Measurements from ENCODE around the gene PNMA8B. TPM values are rescaled to one million over a fixed set of nuclear protein-coding genes. Genes with fewer than 3 reads are reported as not detected.
"Not testable (repeated sequence)": the region's sequence is repeated elsewhere in the genome, so short reads cannot be mapped to it uniquely, and the experiment has no call there.

The PNMA8B gene
- total RNA-seq, 1 experiment from 2014 or later: 0.75 TPM

DNA sequence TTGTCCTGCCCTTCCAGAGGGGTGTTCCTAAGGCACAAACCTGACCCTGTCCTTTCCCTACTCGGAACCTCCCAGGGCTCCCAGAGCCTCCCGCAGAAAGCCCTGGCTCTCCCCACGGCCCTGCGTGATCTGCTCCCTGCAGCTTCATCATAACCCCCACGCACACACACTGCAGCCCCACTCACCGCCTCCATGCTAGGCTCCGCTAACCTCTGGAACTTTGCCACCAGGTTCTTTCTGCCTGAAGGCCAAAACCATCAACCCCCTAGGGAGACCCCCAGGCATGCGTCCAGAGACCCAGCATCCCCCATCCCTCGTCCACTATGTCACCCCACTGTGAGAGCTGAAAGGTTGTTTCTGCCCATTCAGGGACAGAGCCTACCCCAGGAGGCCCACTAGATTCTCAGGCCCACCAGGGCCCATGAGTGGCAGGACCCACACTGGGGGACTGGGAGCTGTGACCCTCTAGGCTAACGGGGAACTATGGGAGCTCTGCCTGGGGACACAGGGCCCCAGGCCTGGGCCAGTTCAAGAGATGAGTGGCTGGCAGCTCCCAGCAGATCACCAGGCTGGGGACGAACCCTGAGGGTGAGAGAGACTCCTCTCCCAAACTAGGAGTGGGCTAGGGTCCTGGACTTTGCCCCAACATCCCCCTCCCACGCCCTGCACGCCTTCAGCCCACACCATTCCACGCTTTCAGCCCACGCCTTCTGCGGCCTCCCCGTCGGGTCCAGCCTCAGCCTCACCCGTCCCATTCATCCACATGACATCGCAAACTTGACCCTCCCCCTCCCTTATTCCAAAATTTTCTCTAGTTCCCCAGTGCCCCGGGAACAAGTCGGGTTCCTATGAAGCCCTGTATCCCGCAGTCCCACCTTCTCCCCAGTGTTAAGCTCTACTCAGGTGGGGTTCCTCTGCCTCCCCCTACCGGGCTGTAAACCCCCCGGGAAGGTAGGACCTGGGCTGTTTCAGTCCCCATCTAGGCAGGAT lies 33.2 kb upstream of the PNMA8B start:
- H3K27me3 ChIP-seq (replicated peaks; ENCODE audit: insufficient read depth, low read depth, low read length, poor library complexity): no peaks in the 10 kb centered on the region
- no peak overlapping the region for H3K27ac ChIP-seq (ENCODE audit: low read depth, low read length, poor library complexity, severe bottlenecking)
- no peak for DNase-seq (ENCODE audit: low spot score)
- TF ChIP-seq, protein P1, sequence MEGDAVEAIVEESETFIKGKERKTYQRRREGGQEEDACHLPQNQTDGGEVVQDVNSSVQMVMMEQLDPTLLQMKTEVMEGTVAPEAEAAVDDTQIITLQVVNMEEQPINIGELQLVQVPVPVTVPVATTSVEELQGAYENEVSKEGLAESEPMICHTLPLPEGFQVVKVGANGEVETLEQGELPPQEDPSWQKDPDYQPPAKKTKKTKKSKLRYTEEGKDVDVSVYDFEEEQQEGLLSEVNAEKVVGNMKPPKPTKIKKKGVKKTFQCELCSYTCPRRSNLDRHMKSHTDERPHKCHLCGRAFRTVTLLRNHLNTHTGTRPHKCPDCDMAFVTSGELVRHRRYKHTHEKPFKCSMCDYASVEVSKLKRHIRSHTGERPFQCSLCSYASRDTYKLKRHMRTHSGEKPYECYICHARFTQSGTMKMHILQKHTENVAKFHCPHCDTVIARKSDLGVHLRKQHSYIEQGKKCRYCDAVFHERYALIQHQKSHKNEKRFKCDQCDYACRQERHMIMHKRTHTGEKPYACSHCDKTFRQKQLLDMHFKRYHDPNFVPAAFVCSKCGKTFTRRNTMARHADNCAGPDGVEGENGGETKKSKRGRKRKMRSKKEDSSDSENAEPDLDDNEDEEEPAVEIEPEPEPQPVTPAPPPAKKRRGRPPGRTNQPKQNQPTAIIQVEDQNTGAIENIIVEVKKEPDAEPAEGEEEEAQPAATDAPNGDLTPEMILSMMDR (conservative IDR thresholded peaks at IDR 0.05; ENCODE audit: low read depth, low read length): no peak
- TF ChIP-seq EZH2 (IDR thresholded peaks at IDR 0.05; ENCODE audit: borderline replicate concordance, low read depth, low read length, poor library complexity, severe bottlenecking): no peak
- no TSS peak for BruUV-seq (replicated peaks)
- intact Hi-C loops (cut with micrococcal nuclease; ENCODE audit: unreplicated experiment): loop anchor here (5.0 kb wide), 2 partner anchors 73 to 223 kb away; partner anchors contain the start of gene CALM3
- no peaks in the 10 kb centered on the region for H3K9me3 ChIP-seq (ENCODE audit: low read depth, low read length, poor library complexity, severe bottlenecking)
- ChIA-PET POLR2A (ENCODE audit: low non-redundant PET) (no interaction called here), CTCF (interaction anchor here (0.5 to 2.1 kb wide), 6 partner anchors 9 to 687 kb away, joined by 3 to 17 read pairs (median 4); partner anchors contain the start of gene DACT3)
- peaks cover 10% of the 10 kb centered on the region for H3K4me1 ChIP-seq (ENCODE audit: insufficient read depth, low read length, poor library complexity, severe bottlenecking)
- no peak overlapping the region for H3K4me3 ChIP-seq (ENCODE audit: low read depth, low read length, poor library complexity, severe bottlenecking)
- H3K36me3 ChIP-seq (ENCODE audit: insufficient read depth, low read length, poor library complexity, severe bottlenecking): no peaks in the 10 kb centered on the region

DNA sequence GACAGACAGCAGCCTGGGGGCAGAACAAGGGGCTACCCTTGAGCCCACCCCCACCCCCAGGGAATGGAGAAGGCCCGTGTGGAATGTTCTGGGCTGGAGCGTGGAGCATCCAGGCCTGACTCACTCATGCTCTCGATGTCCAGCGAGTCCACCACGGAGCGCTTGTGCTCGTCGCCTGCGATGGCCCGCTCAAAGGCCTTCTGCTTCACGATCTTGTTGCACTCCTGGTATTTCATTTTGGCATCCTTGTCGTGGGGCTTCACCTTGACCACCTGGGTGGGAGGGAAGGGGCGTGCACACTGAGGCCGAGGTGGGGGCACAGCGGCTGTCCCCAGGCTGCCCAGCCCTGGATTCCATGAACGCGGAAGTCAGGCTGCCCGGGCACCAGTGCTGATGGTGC lies 31.1 kb upstream of the PNMA8B start:
- intact Hi-C loops (cut with micrococcal nuclease; ENCODE audit: unreplicated experiment): loop anchor here (5.0 kb wide), 2 partner anchors 76 to 226 kb away; partner anchors contain the start of gene CALM3
- CTCF ChIA-PET: interaction anchor here (0.5 kb wide), 1 partner anchor 131 kb away, joined by 4 read pairs; no protein-coding TSS in a partner anchor
- H3K27ac ChIP-seq (ENCODE audit: low read depth, low read length, poor library complexity, severe bottlenecking); DNase-seq (ENCODE audit: low spot score); BruUV-seq (replicated peaks); H3K9me3 ChIP-seq (ENCODE audit: low read depth, low read length, poor library complexity, severe bottlenecking); H3K36me3 ChIP-seq (ENCODE audit: insufficient read depth, low read length, poor library complexity, severe bottlenecking); POLR2A ChIA-PET (ENCODE audit: low non-redundant PET); H3K4me3 ChIP-seq (ENCODE audit: low read depth, low read length, poor library complexity, severe bottlenecking); H3K27me3 ChIP-seq (replicated peaks; ENCODE audit: insufficient read depth, low read depth, low read length, poor library complexity): not testable (repeated sequence)
- peaks cover 10% of the 10 kb centered on the region for H3K4me1 ChIP-seq (ENCODE audit: insufficient read depth, low read length, poor library complexity, severe bottlenecking)

DNA sequence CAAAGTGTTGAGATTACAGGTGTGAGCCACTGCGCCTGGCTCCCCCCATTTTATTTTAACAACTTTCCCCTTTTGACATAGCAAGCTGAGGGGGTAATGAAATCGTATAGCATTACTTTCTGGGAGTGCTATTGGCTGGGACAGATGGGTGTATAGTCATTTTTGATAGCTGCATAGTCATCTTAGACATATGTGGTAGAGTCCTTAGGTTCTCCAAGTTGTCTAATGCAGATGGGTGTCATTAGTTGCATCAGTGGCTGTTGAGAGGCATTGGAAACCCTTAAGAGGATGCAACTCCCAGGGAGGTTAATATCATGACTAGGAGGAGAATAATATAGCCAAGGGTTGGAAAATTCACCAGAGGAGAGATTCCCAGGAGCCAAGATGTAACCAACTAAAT lies 28.6 kb upstream of the PNMA8B start:
- no peak for DNase-seq (ENCODE audit: low spot score)
- H3K27me3 ChIP-seq (replicated peaks; ENCODE audit: insufficient read depth, low read depth, low read length, poor library complexity): no peaks in the 10 kb centered on the region
- no peaks in the 10 kb centered on the region for H3K9me3 ChIP-seq (ENCODE audit: low read depth, low read length, poor library complexity, severe bottlenecking)
- H3K36me3 ChIP-seq (ENCODE audit: insufficient read depth, low read length, poor library complexity, severe bottlenecking): no peaks in the 10 kb centered on the region
- no peaks in the 10 kb centered on the region for H3K4me1 ChIP-seq (ENCODE audit: insufficient read depth, low read length, poor library complexity, severe bottlenecking)
- POLR2A ChIA-PET (ENCODE audit: low non-redundant PET): no interaction called here
- TF ChIP-seq, protein P1 (conservative IDR thresholded peaks at IDR 0.05; ENCODE audit: low read depth, low read length): no peak
- TF ChIP-seq EZH2 (IDR thresholded peaks at IDR 0.05; ENCODE audit: borderline replicate concordance, low read depth, low read length, poor library complexity, severe bottlenecking): no peak
- intact Hi-C loops (cut with micrococcal nuclease; ENCODE audit: unreplicated experiment): no loop called here
- no TSS peak for BruUV-seq (replicated peaks)
- CTCF ChIA-PET: interaction anchor here (1.0 kb wide), 1 partner anchor 13 kb away, joined by 4 read pairs; no protein-coding TSS in a partner anchor
- no peak overlapping the region for H3K27ac ChIP-seq (ENCODE audit: low read depth, low read length, poor library complexity, severe bottlenecking)
- H3K4me3 ChIP-seq (ENCODE audit: low read depth, low read length, poor library complexity, severe bottlenecking): no peak overlapping the region

DNA sequence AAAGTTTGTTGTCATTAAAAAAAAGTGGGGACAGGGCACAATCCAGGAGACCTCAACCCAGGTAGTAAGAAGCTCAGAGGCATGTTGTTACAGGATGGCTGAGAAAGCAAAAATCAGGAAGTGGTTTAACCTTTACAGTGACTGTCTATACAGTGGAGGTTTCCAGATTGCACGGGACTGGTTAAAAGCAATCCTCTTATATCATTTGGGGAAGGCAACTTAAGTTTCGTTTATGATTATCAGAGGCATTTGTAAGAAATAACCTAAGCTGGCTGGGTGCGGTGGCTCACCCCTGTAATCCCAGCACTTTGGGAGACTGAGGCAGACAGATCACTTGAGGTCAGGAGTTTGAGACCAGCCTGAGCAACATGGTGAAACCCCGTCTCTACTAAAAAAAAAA lies 27.3 kb upstream of the PNMA8B start:
- BruUV-seq (replicated peaks): not testable (repeated sequence)

More for the DNA sequence above, 27.3 kb upstream of the PNMA8B start:
- DNase-seq (ENCODE audit: low spot score); H3K9me3 ChIP-seq (ENCODE audit: low read depth, low read length, poor library complexity, severe bottlenecking); intact Hi-C loops (cut with micrococcal nuclease; ENCODE audit: unreplicated experiment); H3K4me1 ChIP-seq (ENCODE audit: insufficient read depth, low read length, poor library complexity, severe bottlenecking); POLR2A ChIA-PET (ENCODE audit: low non-redundant PET); H3K27me3 ChIP-seq (replicated peaks; ENCODE audit: insufficient read depth, low read depth, low read length, poor library complexity); H3K27ac ChIP-seq (ENCODE audit: low read depth, low read length, poor library complexity, severe bottlenecking); H3K36me3 ChIP-seq (ENCODE audit: insufficient read depth, low read length, poor library complexity, severe bottlenecking); H3K4me3 ChIP-seq (ENCODE audit: low read depth, low read length, poor library complexity, severe bottlenecking): not testable (repeated sequence)
- CTCF ChIA-PET: interaction anchor here (0.6 to 0.7 kb wide), 2 partner anchors 14 to 24 kb away, joined by 5 to 6 read pairs; no protein-coding TSS in a partner anchor
